NCI-H1417 treated with DMSO at 0.1 percent for 48 hours (cell line): ENCODE measurements around the gene TAF11L2.
"Not testable (repeated sequence)": the region's sequence is repeated elsewhere in the genome, so short reads cannot be mapped to it uniquely, and the experiment has no call there.

Experiments used
- DNase-seq: peaks from one replicate; lab custom pipeline; 2025; lab: John Stamatoyannopoulos, UW

Gene TAF11L2

DNA sequence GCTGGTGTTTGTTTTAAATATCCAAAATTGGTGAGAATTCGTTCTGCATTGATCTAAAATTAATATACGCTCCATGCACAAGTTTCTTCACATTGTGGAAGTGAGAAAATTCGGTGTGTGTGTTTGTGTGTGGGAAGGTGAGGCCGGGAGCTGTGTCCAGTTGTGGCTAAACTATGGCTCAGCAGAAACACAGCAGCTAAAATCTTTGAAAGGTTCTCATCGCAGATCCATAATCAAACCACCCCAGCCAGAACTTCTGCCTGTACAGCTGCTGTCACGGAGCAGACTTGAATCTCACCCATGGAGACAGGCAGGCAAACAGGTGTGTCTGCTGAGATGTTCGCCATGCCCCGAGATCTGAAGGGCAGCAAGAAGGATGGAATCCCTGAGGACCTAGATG, at the start of gene TAF11L2:
Gene TAF11L2, plus strand, starts transcription at position 301 of the 400 bp plus-strand sequence.
- DNase-seq, result not testable (repeated sequence)

DNA sequence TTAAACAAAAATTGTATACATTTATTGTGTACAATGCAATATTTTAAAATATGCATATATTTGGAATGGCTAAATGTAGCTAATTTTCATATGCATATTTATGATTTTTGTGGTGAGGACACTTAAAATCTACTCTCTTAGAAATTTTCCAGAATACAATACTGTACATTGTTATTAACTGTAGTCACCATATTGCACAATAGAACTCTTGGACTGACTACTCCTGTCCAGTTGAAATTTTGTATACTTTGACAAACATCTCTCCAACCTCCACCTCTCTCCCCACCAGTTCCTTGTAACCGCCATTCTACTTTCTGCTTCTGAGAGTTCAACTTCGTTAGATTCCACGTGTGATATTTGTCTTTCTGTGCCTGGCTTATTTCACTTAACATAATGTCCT, 49.2 kb upstream of the TAF11L2 start:
- DNase-seq, result no peak

DNA sequence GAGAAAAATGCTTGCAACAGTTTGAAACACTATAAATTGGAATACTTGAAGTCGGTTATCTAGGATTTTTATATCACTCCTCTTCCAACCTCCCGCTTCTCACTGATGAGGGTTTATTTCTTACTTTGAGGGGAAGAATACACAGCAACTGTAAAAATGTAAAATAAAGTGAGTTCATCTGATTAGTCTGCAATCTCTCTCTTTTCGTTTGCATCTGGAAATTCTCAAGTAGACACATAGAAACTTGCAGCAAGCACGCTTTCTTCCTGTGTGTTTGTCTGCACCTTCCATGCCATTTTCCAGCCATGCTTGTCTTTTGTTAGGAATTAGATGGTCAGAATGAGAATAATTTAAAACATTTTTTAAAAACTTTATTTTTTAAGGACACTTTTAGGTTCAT, 45.1 kb upstream of the TAF11L2 start:
- no peak for DNase-seq

DNA sequence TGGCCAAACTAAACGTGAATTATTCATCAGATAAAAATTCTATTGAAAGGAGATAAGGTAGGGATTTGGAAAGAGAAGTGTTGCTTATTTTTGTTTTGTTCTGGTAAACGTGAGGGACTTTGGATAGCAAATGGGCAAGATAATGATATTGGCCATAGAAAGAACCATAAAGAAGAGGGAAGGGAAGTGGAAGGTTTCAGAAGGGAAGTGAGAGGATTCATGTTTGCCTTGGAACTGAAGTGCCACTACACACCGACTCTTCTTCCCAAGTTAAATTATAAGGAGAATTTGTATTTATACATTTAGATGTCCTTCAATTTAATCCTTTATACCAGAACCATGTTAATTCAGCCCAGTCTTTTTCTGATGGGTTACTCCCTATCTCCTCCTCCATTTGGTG, 42.1 kb upstream of the TAF11L2 start:
- no peak for DNase-seq

DNA sequence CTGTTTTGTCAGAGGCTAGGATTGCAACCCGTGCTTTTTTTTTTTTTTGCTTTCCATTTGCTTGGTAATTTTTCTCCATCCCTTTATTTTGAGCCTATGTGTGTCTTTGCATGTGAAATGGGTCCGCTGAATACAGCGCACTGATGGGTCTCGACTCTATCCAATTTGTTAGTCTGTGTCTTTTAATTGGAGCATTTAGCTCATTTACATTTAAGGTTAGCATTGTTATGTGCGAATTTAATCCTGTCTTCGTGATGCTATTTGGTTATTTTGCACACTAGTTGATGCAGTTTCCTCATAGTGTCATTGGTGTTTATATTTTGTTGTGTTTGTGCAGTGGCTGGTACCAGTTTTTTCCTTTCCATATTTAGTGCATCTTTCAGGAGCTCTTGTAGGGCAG, 36.2 kb upstream of the TAF11L2 start:
- no peak for DNase-seq

DNA sequence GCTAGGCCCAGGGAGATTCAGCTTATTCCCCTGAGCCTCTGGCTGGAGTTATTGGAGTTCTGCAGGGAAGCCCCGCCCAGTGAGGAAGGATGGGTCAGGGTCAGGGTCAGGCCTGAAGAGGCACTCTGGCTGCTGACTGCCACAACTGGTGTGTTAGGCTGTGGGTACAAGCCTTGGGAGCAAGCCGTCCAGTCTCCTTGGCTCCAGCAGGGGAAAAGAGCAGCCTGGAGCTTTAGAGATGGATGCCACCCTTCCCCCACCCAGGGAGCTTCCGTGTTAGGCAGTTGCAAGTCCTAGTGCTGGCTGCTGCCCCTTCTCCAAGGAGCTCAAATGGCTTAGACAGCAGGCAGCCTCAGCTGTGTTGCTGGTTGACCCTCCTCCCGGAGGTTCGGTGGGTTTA, 34.4 kb upstream of the TAF11L2 start:
- DNase-seq, result no peak

DNA sequence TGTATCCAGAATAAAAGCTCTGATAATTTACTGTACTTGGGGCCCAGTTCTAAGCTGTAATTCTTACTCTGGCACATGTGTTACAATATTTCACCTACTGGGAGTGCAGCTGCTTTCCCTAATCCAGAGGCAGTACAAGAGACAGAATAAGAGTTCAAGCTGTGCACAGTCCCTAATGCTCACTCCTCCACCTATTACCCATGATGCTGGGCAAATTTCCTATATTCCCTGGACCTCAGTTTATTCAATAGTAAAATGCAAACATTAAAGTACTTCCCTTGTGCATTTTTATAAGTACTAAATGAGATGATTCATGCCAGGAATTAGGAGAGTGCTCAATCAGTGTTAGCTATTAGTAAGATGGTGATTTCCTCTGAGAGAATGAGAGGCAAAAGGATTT, 28.0 kb upstream of the TAF11L2 start:
- DNase-seq, result no peak

DNA sequence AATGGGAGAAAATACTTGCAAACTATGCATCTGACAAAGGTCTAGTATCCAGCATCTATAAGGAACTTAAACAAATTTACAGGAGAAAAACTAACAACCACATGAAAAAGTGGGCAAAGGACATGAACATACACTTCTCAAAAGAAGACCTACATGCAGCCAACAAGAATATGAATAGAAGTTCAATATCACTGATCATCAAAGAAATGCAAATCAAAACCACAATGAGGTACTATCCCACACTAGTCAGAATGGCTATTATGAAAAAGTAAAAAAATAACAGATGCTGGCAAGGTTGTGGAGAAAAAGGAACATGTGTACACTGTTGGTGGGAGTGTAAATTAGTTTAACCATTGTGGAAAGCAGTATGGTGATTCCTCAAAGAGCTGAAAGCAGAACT, 23.0 kb upstream of the TAF11L2 start:
- not testable (repeated sequence) for DNase-seq

DNA sequence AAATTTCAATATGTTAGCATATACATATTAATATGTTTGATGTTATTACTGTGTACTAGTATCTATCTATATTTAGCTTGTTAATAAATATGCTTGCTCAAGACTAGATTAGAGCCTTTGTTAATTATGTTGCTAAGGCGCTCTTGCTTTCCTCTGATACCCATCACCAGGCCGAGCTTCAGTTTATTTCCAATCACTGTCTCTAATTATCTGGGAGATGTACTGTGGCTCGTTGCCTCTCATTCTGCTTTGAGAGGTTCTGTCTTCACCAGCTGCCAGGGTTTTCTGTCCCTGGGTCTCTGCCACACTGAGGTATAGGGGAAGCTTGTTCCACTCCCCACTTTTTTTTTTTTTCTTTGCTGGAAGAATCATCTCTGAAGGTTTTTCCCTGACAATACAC, 21.0 kb upstream of the TAF11L2 start:
- no peak for DNase-seq

DNA sequence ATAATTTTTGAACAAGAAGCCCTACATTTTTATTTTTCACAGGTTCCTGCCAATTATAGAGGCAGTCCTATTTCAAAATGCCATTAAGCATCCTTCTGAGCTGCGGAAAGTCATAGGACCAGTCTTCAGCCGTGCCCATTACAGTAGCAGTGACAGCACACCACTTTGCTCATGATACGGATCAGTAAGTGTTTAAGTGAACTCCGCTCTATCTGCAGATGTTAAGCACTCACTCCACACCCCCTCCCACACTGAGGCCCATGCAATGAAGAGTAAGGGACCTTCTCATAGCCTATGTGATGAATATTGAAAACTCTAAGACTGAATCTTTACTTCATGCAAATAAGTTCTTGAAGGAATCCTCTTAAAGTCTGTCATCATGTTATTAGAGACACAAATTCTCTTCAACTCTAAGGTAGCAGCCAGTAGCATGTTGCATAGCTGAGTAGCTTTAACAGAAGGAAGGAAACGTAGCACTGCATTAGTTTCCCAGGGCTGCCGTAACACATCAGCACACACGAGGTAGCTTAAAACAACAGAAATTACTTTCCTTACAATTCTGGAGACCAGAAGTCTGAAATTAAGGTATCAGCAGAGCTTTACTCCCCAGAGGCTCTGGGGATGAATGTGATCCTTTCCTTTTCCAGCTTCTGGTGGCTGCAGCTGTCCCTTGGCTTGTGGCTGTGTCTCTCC, 20.3 kb upstream of the TAF11L2 start:
- DNase-seq, result no peak

DNA sequence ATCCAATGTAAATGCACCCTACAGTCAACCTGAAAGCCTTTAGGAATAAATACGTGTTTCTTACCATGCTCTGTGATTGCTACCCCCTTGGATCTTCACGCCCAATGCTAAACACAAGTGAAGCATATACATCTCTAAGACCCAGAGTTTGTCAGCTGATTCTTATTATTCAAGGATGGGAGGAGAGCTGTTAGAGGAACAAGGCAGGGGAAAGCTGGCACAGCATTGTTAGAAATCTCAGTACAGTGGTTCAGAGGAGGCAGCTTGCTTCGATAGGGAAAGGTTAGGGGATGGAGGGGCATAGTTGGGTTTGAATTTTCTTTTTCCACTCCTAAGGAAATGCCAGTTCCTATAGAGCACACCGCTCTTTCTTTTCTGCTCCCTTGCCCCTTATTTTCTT, 16.7 kb upstream of the TAF11L2 start:
- no peak for DNase-seq

DNA sequence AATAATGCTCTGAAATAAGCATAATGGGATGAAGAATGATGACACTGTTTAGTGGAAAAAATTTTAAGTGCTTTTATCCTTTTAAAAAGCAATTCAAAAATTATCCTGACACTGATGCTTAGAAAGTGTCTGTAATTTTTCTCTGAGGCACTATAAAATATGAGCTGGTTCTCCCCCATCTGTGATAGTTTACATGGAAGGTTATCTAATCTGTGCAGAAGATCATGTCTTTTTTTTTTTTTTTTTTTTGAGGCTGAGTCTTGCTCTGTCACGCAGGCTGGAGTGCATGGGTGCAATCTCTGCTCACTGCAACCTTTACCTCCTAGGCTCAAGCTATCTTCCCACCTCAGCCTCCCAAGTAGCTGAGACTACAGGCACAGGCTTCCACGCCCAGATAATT, 15.2 kb upstream of the TAF11L2 start:
- DNase-seq, result no peak

DNA sequence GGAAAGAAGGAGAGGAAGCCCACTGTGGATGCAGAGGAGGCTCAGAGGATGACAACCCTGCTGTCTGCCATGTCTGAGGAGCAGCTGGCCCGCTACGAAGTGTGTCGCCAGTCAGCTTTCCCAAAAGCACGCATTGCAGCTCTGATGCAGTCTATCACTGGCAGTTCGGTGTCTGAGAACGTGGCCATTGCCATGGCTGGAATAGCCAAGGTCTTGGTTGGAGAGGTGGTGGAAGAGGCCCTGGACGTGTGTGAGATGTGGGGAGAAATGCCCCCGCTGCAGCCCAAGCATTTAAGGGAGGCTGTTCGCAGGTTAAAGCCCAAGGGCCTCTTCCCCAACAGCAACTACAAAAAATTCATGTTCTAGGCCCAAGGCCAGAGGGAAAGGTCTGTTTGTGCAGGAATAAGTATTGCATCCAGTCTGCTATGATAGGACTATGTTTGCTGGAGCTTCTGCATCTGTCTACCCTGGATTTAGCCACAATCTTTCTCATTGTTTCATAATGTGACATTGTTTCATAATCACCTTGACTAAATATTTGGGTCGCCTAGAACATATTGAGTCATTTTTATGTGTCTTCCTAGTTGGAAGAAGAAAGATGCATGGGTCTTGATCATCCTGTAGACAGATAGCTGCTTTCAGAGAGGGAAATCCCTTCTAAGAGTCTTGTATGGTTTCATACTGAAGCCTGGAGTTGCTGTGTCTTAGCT, 11.4 kb upstream of the TAF11L2 start:
- DNase-seq, result not testable (repeated sequence)

DNA sequence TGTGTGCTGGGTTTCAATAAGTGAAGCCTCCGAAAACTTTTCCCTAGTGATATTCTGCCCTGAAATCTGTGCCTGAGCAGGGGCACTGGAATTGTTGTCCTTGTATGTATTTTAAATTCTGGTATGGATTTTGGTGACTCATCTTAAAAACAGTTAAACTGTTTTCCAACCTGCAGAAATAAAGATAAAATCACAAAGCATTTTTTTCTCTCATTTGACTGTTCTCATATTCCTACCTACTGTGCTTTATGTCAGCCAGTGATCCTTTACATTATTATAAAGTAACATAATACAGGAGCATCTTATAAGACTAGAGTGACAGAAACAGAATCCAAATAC, 10.9 kb upstream of the TAF11L2 start:
- DNase-seq, result no peak

DNA sequence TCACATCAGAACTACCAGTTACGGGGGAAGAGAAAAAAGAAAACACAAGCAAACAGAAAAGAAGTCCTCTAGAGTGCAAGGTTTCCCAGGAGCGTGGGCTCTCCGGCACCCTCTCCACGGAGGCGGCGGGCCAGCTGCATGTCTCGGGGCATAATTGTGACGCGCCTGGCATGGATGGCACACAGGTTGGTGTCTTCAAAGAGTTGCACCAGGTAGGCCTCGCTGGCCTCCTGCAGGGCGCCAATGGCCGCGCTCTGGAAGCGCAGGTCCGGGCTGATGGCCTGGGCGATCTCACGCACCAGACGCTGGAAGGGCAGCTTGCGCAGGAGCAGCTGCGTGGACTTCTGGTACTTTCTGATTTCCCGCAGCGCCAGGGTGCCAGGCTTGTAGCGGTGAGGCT, 6.8 kb upstream of the TAF11L2 start:
- DNase-seq, result not testable (repeated sequence)

DNA sequence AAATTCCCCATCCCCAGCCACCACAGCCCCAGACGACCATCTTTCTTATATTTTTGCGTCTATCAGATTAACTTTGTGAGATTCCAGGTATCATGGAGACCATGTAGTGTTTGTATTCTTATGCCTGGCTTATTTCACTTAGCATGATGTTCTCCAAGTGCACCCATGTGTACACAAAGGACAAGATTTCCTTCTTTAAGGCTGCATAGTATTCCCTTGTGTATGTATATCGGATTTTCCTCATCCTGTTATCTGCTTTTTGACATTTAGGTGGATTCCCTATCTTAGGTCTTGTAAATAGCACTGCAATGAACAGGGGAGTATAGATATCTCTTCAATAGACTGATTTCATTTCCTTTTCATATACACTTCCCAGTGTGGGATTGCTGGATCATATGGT, 5.3 kb upstream of the TAF11L2 start:
- DNase-seq, result no peak

DNA sequence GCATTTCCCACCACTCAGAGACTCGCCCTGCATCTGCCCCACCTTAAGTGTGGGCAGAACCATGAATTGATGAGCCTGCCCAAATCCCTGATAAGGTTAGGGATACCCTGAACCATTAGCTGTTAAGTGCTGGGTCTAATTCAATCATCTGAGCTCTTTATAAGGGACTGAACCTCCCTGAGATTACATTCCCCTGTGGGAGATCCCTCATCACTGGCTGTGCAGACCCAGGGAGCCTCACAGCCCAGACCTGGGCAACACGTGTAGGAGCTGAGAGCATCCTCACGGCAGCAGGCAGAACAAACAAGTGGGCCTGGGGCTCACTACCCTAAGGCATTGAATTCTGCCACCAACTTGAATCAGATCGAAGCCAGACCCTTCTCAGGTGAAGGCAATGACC, 585 bp upstream of the TAF11L2 start:
- DNase-seq, result no peak

DNA sequence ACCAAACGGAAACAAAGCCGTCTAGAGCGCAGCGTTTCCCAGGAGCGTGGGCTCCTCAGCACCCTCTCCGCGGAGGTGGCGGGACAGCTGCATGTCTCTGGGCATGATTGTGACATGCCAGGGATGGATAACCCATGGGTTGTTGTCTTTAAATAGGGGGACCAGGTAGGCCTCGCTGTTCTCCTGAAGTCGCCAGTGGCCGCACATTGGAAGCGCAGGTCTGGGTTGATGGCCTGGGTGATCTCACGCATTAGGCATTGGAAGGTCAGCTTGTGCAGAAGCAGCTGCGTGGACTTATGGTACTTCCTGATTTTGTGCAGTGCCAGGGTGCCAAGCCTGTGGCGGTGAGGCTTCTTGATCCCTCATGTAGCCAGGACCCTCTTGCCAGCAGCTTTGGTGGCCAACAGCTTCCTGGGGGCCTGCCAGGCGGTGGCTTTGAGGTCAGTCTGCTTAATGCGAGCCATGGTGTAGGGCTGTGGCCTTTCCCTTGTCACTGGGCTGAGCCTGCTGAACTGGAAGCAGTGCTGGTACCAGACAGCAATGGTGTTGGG, 13.8 kb downstream of the TAF11L2 start:
- DNase-seq, result no peak

DNA sequence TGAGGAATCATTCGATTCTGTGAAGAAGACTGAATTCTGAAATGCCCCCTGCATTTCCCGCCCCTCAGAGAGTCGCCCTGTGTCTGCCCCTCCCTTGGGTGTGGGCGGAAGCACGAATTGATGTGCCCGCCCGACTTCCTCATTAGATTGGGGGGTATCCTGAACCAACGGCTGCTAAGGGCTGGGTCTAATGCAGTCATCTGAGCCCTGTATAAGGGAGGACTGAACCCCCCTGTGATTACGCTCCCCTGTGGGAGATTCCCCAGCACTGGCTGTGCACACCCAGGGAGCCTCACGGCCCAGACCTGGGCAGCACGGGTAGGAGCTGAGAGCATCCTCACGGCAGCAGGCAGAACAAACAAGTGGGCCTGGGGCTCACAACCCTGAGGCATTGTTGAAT, 19.5 kb downstream of the TAF11L2 start:
- DNase-seq, result not testable (repeated sequence)

DNA sequence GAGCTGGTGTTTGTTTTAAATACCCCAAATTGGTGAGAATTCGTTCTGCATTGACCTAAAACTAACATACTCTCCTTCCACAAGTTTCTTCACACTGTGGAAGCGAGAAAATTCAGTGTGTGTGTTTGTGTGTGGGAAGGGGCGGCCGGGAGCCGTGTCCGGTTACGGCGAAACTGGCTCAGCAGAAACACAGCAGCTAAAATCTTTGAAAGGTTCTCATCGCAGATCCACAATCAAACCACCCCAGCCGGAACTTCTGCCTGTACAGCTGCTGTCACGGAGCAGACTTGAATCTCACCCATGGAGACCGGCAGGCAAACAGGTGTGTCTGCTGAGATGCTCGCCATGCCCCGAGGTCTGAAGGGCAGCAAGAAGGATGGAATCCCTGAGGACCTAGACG, 20.0 kb downstream of the TAF11L2 start, which contains the start of gene TAF11L3:
Gene TAF11L3, plus strand, starts transcription at position 301 of the 400 bp plus-strand sequence.
- not testable (repeated sequence) for DNase-seq

DNA sequence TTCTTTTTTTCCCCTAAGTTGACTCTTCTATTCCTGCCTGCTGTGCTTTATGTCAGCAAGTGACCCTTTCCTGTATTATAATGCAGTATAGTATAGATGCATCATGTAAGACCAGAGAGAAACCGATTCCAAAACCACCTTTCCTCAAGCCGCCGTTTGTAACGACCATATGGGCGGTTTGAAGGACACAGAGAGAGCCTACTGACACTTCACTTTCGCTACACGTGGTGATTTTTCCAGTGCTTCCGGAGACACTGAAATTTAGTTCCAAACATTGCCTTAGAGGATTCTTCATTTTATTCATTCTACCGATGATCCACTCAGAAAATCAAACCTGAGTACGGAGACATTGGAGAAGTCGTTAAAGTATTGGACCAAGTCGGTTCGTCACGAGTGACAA, 21.5 kb downstream of the TAF11L2 start:
- DNase-seq, result not testable (repeated sequence)

DNA sequence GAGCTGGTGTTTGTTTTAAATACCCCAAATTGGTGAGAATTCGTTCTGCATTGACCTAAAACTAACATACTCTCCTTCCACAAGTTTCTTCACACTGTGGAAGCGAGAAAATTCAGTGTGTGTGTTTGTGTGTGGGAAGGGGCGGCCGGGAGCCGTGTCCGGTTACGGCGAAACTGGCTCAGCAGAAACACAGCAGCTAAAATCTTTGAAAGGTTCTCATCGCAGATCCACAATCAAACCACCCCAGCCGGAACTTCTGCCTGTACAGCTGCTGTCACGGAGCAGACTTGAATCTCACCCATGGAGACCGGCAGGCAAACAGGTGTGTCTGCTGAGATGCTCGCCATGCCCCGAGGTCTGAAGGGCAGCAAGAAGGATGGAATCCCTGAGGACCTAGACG, 23.5 kb downstream of the TAF11L2 start, which contains the start of gene TAF11L4:
Gene TAF11L4, plus strand, starts transcription at position 301 of the 400 bp plus-strand sequence.
- not testable (repeated sequence) for DNase-seq

DNA sequence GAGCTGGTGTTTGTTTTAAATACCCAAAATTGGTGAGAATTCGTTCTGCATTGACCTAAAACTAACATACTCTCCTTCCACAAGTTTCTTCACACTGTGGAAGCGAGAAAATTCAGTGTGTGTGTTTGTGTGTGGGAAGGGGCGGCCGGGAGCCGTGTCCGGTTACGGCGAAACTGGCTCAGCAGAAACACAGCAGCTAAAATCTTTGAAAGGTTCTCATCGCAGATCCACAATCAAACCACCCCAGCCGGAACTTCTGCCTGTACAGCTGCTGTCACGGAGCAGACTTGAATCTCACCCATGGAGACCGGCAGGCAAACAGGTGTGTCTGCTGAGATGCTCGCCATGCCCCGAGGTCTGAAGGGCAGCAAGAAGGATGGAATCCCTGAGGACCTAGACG, 26.9 kb downstream of the TAF11L2 start, which contains the start of gene TAF11L5:
Gene TAF11L5, plus strand, starts transcription at position 301 of the 400 bp plus-strand sequence.
- not testable (repeated sequence) for DNase-seq
